IMR-90 (cell line): Measurements from ENCODE around the gene PRUNE2. TPM values are rescaled to one million over a fixed set of nuclear protein-coding genes. Genes with fewer than 3 reads are reported as not detected.

Source experiments
- ATAC-seq: fragments of 200-7000 bp; cut with Tn5 transposase; 2 replicates; pipeline ENCODE4 v1.9.1; 2020; ENCODE audit warnings: low read depth, mild to moderate bottlenecking, moderate library complexity
- BruUV-seq: library from RNA; stranded (reverse); fragments of 400-500 nt; replicated peaks from 2 replicates; lab custom pipeline; 2021; lab: Mats Ljungman, UMichigan
- CTCF ChIA-PET: fragments of 300-600 bp; formaldehyde crosslinking; extraction: SDS; loops from one replicate; lab custom pipeline; 2021; ENCODE audit warnings: antibody characterized with exemption; lab: Yijun Ruan, JAX
- POLR2A ChIA-PET: fragments of 300-600 bp; sonication (Branson Sonifier 250); formaldehyde crosslinking; loops from one replicate; lab custom pipeline; 2022; ENCODE audit warnings: antibody characterized with exemption; ENCODE audit not compliant: unreplicated experiment; lab: Charles Lee
- DNase-seq: peaks from one replicate; pipeline ENCODE4 v3.0.0; 2013
- H2AFZ ChIP-seq: replicated peaks from 2 replicates; pipeline ENCODE3; 2013; ENCODE audit warnings: low read length, mild to moderate bottlenecking; ENCODE audit not compliant: poor library complexity
- H2AK5ac ChIP-seq: 2 replicates; pipeline ENCODE4 v1.6.1; 2013; ENCODE audit warnings: low read depth, low read length, inconsistent platforms
- H2AK9ac ChIP-seq: replicated peaks from 2 replicates; pipeline ENCODE3; 2013; ENCODE audit warnings: mild to moderate bottlenecking, low read depth, low read length, moderate library complexity; ENCODE audit not compliant: poor library complexity
- H2BK120ac ChIP-seq: 2 replicates; pipeline ENCODE4 v1.6.1; 2013; ENCODE audit warnings: low read depth, low read length, inconsistent platforms
- H2BK15ac ChIP-seq: 3 replicates; pipeline ENCODE4 v1.6.1; 2013; ENCODE audit warnings: low read depth, low read length, inconsistent platforms
- H2BK20ac ChIP-seq: 2 replicates; pipeline ENCODE4 v1.6.1; 2013; ENCODE audit warnings: low read depth, mild to moderate bottlenecking, inconsistent platforms, low read length, moderate library complexity
- H2BK5ac ChIP-seq: 2 replicates; pipeline ENCODE4 v1.6.1; 2013; ENCODE audit warnings: mild to moderate bottlenecking, low read depth, low read length, inconsistent platforms; ENCODE audit not compliant: poor library complexity, severe bottlenecking
- H3K14ac ChIP-seq: replicated peaks from 2 replicates; pipeline ENCODE4 v1.6.1; 2013; ENCODE audit warnings: low read depth, low read length, inconsistent platforms
- H3K18ac ChIP-seq: 2 replicates; pipeline ENCODE4 v1.6.1; 2013; ENCODE audit warnings: low read depth, low read length, control low read depth
- H3K23ac ChIP-seq: 2 replicates; pipeline ENCODE4 v1.6.1; 2013; ENCODE audit warnings: low read depth, low read length, inconsistent platforms
- H3K27ac ChIP-seq: 2 replicates; pipeline ENCODE4 v1.5.1; 2013; ENCODE audit warnings: mild to moderate bottlenecking, control low read depth, low read length; ENCODE audit not compliant: insufficient read depth
- H3K27me3 ChIP-seq: 2 replicates; pipeline ENCODE4 v1.6.1; 2013; ENCODE audit warnings: low read length; ENCODE audit not compliant: control insufficient read depth, insufficient read depth
- H3K36me3 ChIP-seq: 2 replicates; pipeline ENCODE4 v1.6.1; 2013; ENCODE audit warnings: low read length, mixed read lengths; ENCODE audit not compliant: control insufficient read depth, insufficient read depth
- H3K4ac ChIP-seq: 2 replicates; pipeline ENCODE4 v1.6.1; 2013; ENCODE audit warnings: low read depth, low read length, inconsistent platforms
- H3K4me1 ChIP-seq: 2 replicates; pipeline ENCODE4 v1.6.1; 2013; ENCODE audit warnings: low read length, mixed read lengths; ENCODE audit not compliant: control insufficient read depth, insufficient read depth
- H3K4me2 ChIP-seq: 2 replicates; pipeline ENCODE4 v1.6.1; 2013; ENCODE audit warnings: low read depth, mild to moderate bottlenecking, control low read depth, low read length, moderate library complexity
- H3K4me3 ChIP-seq: 2 replicates; pipeline ENCODE4 v1.5.1; 2013; ENCODE audit warnings: low read depth, mild to moderate bottlenecking, control low read depth, low read length, moderate library complexity; ENCODE audit not compliant: insufficient read depth
- H3K56ac ChIP-seq: 2 replicates; pipeline ENCODE4 v1.6.1; 2013; ENCODE audit warnings: low read length, inconsistent platforms; ENCODE audit not compliant: insufficient read depth; ENCODE audit errors: extremely low read depth
- H3K79me1 ChIP-seq, 2 experiments: 2 replicates each; pipeline ENCODE4 v1.6.1; 2013; ENCODE audit warnings: low read length in 2 of 2, inconsistent platforms in 1 of 2, low read depth in 1 of 2
- H3K9ac ChIP-seq: 2 replicates; pipeline ENCODE4 v1.6.1; 2013; ENCODE audit warnings: low read depth, low read length, control low read depth
- H3K9me1 ChIP-seq: 2 replicates; pipeline ENCODE4 v1.6.1; 2013; ENCODE audit warnings: low read length, inconsistent platforms; ENCODE audit not compliant: insufficient read depth
- H3K9me3 ChIP-seq: 2 replicates; pipeline ENCODE4 v1.6.1; 2013; ENCODE audit warnings: low read length; ENCODE audit not compliant: control insufficient read depth, insufficient read depth
- H4K20me1 ChIP-seq: 2 replicates; pipeline ENCODE4 v1.6.1; 2013; ENCODE audit warnings: low read length, inconsistent platforms; ENCODE audit not compliant: insufficient read depth
- H4K5ac ChIP-seq: 2 replicates; pipeline ENCODE4 v1.6.1; 2013; ENCODE audit warnings: mild to moderate bottlenecking, low read depth, low read length, control low read depth
- H4K8ac ChIP-seq, 2 experiments: 2 replicates each; pipeline ENCODE4 v1.6.1; 2013; ENCODE audit warnings: low read depth in 2 of 2, low read length in 2 of 2, control low read depth in 1 of 2, inconsistent platforms in 1 of 2
- H4K91ac ChIP-seq: 2 replicates; pipeline ENCODE4 v1.6.1; 2013; ENCODE audit warnings: low read depth, low read length, inconsistent platforms; ENCODE audit not compliant: insufficient read depth
- CHD1 ChIP-seq: IDR thresholded peaks from 2 replicates; pipeline ENCODE4 v1.6.1; 2012; ENCODE audit warnings: low read depth, low read length, improper control_type of control experiment
- WGBS, 2 experiments: methylation state at CpG; one replicate each; pipeline versions ENCODE4 v1.1.5 to v1.1.7; 2013; ENCODE audit warnings: missing lambda C conversion rate in 2 of 2; ENCODE audit not compliant: insufficient read length in 1 of 2; ENCODE audit errors: extremely low coverage in 2 of 2; 5-methylcytosine and 5-hydroxymethylcytosine counted together
- dilution Hi-C: fragments of 300-500 bp; cut with HindIII; formaldehyde crosslinking; loops from one replicate; pipeline ENCODE4 v1.14.3; 2018; ENCODE audit warnings: low sequenced_read_pairs; ENCODE audit not compliant: unreplicated experiment
- in situ Hi-C: fragments of 300-500 bp; cut with MboI; formaldehyde crosslinking; loops from 3 replicates; pipeline ENCODE4 v1.14.3; 2019; ENCODE audit warnings: low sequenced_read_pairs, inconsistent platforms, mixed read lengths
- intact Hi-C: fragments of 100-400 bp; cut with micrococcal nuclease; formaldehyde crosslinking; loops from 2 replicates; pipeline ENCODE4 v1.10.0; 2022
- polyA plus RNA-seq, 3 experiments: library from polyadenylated mRNA; depleted of rRNA; stranded (reverse); fragments of >200 nt; gene quantifications; 2 replicates each; pipeline ENCODE4 v1.2.3, GENCODE V29; 2012; ENCODE audit warnings: low replicate concordance in 1 of 3
- total RNA-seq: library from RNA; depleted of rRNA; stranded (reverse); fragments of >200 nt; gene quantifications from 2 replicates; pipeline ENCODE4 v1.2.3, GENCODE V29; 2012
- TF ChIP-seq, protein P1 (sequence below): conservative IDR thresholded peaks from 2 replicates; pipeline ENCODE4 v1.5.1; 2012; ENCODE audit warnings: mild to moderate bottlenecking, low read depth, low read length, improper control_type of control experiment

Gene PRUNE2
- total and polyA plus RNA-seq, 2 of the 4 experiments (the other 2 are of a cell fraction), result 0.70 to 1.6 TPM

DNA sequence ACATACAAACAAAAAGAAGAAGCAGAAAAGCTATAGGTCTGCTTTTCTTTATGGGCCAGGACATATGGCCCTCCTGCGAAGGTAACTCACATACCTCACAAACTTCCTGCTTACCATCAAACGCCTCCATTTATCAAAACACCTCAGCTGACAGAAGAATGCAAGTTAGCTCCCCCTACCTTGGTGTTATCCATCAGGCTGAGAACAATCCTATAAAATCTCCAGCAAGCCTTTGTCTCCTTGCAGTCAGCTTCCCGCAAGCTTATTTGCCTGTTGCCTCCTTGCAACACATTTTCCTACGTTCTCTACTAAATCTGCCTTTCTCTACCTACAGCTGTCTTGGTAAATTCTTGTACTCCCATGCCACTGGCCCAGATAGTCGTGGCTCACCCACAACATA lies 164.4 kb downstream of the PRUNE2 start:
- ATAC-seq, result no peak
- in situ Hi-C loops, result no loop called here

More for the DNA sequence above, 164.4 kb downstream of the PRUNE2 start:
- BruUV-seq, result no TSS peak
- intact Hi-C loops, result no loop called here
- WGBS, 2 experiments, result 49% methylated on average over 3 of the region's 5 CpGs; no CpG with 5 or more reads in 1 of the 2 experiments
- dilution Hi-C loops, result no loop called here
- Histone ChIP-seq H3K4me1 (no peaks in the 10 kb centered on the region), H3K4me2 (no peak overlapping the region), H4K5ac (no peak overlapping the region), H3K9ac (no peak overlapping the region), H3K56ac (no peak overlapping the region), H3K79me1 (no peaks in the 10 kb centered on the region), H2BK15ac (no peak overlapping the region), H3K14ac (no peak overlapping the region), H2AK9ac (no peak overlapping the region), H3K27ac (no peak overlapping the region), H3K18ac (no peak overlapping the region), H3K9me1 (no peaks in the 10 kb centered on the region), H3K27me3 (no peaks in the 10 kb centered on the region; the same call in 1 of the 2 replicates), H4K91ac (no peak overlapping the region), H2AK5ac (no peak overlapping the region), H2BK5ac (no peak overlapping the region), H2BK120ac (no peak overlapping the region), H3K4me3 (no peak overlapping the region), H2AFZ (no peak overlapping the region), H4K8ac (no peak overlapping the region), H3K9me3 (no peaks in the 10 kb centered on the region), H3K4ac (no peak overlapping the region), H2BK20ac (no peak overlapping the region), H4K20me1 (no peaks in the 10 kb centered on the region), H3K23ac (no peak overlapping the region), H3K36me3 (no peaks in the 10 kb centered on the region)
- no peak for DNase-seq
- ChIA-PET POLR2A (no interaction called here), CTCF (no interaction called here)
- TF ChIP-seq, protein P1, sequence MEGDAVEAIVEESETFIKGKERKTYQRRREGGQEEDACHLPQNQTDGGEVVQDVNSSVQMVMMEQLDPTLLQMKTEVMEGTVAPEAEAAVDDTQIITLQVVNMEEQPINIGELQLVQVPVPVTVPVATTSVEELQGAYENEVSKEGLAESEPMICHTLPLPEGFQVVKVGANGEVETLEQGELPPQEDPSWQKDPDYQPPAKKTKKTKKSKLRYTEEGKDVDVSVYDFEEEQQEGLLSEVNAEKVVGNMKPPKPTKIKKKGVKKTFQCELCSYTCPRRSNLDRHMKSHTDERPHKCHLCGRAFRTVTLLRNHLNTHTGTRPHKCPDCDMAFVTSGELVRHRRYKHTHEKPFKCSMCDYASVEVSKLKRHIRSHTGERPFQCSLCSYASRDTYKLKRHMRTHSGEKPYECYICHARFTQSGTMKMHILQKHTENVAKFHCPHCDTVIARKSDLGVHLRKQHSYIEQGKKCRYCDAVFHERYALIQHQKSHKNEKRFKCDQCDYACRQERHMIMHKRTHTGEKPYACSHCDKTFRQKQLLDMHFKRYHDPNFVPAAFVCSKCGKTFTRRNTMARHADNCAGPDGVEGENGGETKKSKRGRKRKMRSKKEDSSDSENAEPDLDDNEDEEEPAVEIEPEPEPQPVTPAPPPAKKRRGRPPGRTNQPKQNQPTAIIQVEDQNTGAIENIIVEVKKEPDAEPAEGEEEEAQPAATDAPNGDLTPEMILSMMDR, result no peak
- no peak for TF ChIP-seq CHD1
